ENCODE measurements around the gene FNBP1.

The FNBP1 gene

GRCh38 chr9:129848712-129849441 lies 194.1 kb downstream of the FNBP1 start:
- Histone ChIP-seq H3K36me3 (ENCODE audit: control insufficient read depth, low read length) (peaks cover 11% of the 10 kb centered on the region), H3K4me1 (ENCODE audit: control insufficient read depth, low read length) (no peaks in the 10 kb centered on the region), H3K4me3 (ENCODE audit: low read length) (no peak overlapping the region), H3K9me2 (replicated peaks; ENCODE audit: control insufficient read depth, low read length) (no peaks in the 10 kb centered on the region), H3K9me3 (ENCODE audit: control insufficient read depth, insufficient read depth, low read length) (no peaks in the 10 kb centered on the region), H4K20me1 (ENCODE audit: control insufficient read depth, insufficient read depth, low read depth, low read length) (no peaks in the 10 kb centered on the region), H3K27me3 (ENCODE audit: control insufficient read depth, low read length) (no peaks in the 10 kb centered on the region), H3F3A (ENCODE audit: control insufficient read depth, insufficient read depth) (no peaks in the 10 kb centered on the region), H3K79me2 (ENCODE audit: control insufficient read depth, low read length) (no peaks in the 10 kb centered on the region), H3K4me2 (ENCODE audit: low read length) (no peak overlapping the region), H3K27ac (ENCODE audit: low read depth, low read length) (no peak overlapping the region)
- no peak for TF ChIP-seq CTCF (IDR thresholded peaks at IDR 0.05; ENCODE audit: low read depth, low read length, poor library complexity, severe bottlenecking)
- no peak for TF ChIP-seq EZH2phosphoT487 (IDR thresholded peaks at IDR 0.05; ENCODE audit: borderline replicate concordance, low read length)

GRCh38 chr9:129845373-129845772 lies 197.6 kb downstream of the FNBP1 start:
- H3K27ac ChIP-seq (ENCODE audit: low read depth, low read length), result no peak overlapping the region
- no peaks in the 10 kb centered on the region for H3K79me2 ChIP-seq (ENCODE audit: control insufficient read depth, low read length)
- H4K20me1 ChIP-seq (ENCODE audit: control insufficient read depth, insufficient read depth, low read depth, low read length), result no peaks in the 10 kb centered on the region
- TF ChIP-seq CTCF (IDR thresholded peaks at IDR 0.05; ENCODE audit: low read depth, low read length, poor library complexity, severe bottlenecking), result no peak
- TF ChIP-seq EZH2phosphoT487 (IDR thresholded peaks at IDR 0.05; ENCODE audit: borderline replicate concordance, low read length), result no peak
- no peaks in the 10 kb centered on the region for H3F3A ChIP-seq (ENCODE audit: control insufficient read depth, insufficient read depth)
- no peaks in the 10 kb centered on the region for H3K36me3 ChIP-seq (ENCODE audit: control insufficient read depth, low read length)
- no peak overlapping the region for H3K4me2 ChIP-seq (ENCODE audit: low read length)
- no peaks in the 10 kb centered on the region for H3K4me1 ChIP-seq (ENCODE audit: control insufficient read depth, low read length)
- H3K9me2 ChIP-seq (replicated peaks; ENCODE audit: control insufficient read depth, low read length), result no peaks in the 10 kb centered on the region
- no peaks in the 10 kb centered on the region for H3K9me3 ChIP-seq (ENCODE audit: control insufficient read depth, insufficient read depth, low read length)
- H3K4me3 ChIP-seq (ENCODE audit: low read length), result no peak overlapping the region
- no peaks in the 10 kb centered on the region for H3K27me3 ChIP-seq (ENCODE audit: control insufficient read depth, low read length)

- H3K27ac ChIP-seq (ENCODE audit: low read depth, low read length), result no peak overlapping the region
- no peak for TF ChIP-seq EZH2phosphoT487 (IDR thresholded peaks at IDR 0.05; ENCODE audit: borderline replicate concordance, low read length)
- no peak for TF ChIP-seq CTCF (IDR thresholded peaks at IDR 0.05; ENCODE audit: low read depth, low read length, poor library complexity, severe bottlenecking)
- H3K79me2 ChIP-seq (ENCODE audit: control insufficient read depth, low read length), result peaks cover 16% of the 10 kb centered on the region
- peaks cover 26% of the 10 kb centered on the region for H3K4me1 ChIP-seq (ENCODE audit: control insufficient read depth, low read length)
- H4K20me1 ChIP-seq (ENCODE audit: control insufficient read depth, insufficient read depth, low read depth, low read length), result no peaks in the 10 kb centered on the region
- no peaks in the 10 kb centered on the region for H3K36me3 ChIP-seq (ENCODE audit: control insufficient read depth, low read length)
- H3K4me2 ChIP-seq (ENCODE audit: low read length), result no peak overlapping the region
- no peak overlapping the region for H3K4me3 ChIP-seq (ENCODE audit: low read length)
- H3K27me3 ChIP-seq (ENCODE audit: control insufficient read depth, low read length), result no peaks in the 10 kb centered on the region
- peaks cover 3% of the 10 kb centered on the region; the same call in 1 of the 2 replicates for H3F3A ChIP-seq (ENCODE audit: control insufficient read depth, insufficient read depth)
- no peaks in the 10 kb centered on the region for H3K9me3 ChIP-seq (ENCODE audit: control insufficient read depth, insufficient read depth, low read length)
- no peaks in the 10 kb centered on the region for H3K9me2 ChIP-seq (replicated peaks; ENCODE audit: control insufficient read depth, low read length)
These were observed 201.9 kb downstream of the FNBP1 start for GRCh38 chr9:129841071-129841470.

Data from DOHH2 (cell line).